Stimulated activated memory B cell treated with anti-CD40 and anti-IgM and Interleukin-4, amounts not matched to agents 10 μg/mL and 1 μg/mL and 100 μg/mL, for 72 hours (primary cell): Measurements from ENCODE around the gene SHMT2.
A peak's percentile ranks its signal among the peaks of the same experiment; 100 is the strongest.

ENCODE experiments used
- ATAC-seq: fragments of 150-1000 bp; cut with Tn5 transposase; 2 replicates; pipeline ENCODE4 v1.10.0; 2021
- H3K27ac Mint-ChIP-seq: one replicate; pipeline ENCODE4 v1.8.0; 2022; ENCODE audit warnings: mild to moderate bottlenecking, mixed read lengths
- H3K27me3 Mint-ChIP-seq: one replicate; pipeline ENCODE4 v1.8.0; 2022; ENCODE audit warnings: mixed read lengths
- H3K36me3 Mint-ChIP-seq: one replicate; pipeline ENCODE4 v1.8.0; 2022; ENCODE audit warnings: mixed read lengths
- H3K4me1 Mint-ChIP-seq: one replicate; pipeline ENCODE4 v1.8.0; 2022; ENCODE audit warnings: mixed read lengths
- H3K4me3 Mint-ChIP-seq: one replicate; pipeline ENCODE4 v1.8.0; 2022; ENCODE audit warnings: mild to moderate bottlenecking, moderate library complexity, mixed read lengths
- H3K9me3 Mint-ChIP-seq: one replicate; pipeline ENCODE4 v1.8.0; 2022; ENCODE audit warnings: mixed read lengths

The SHMT2 gene

GRCh38 chr12:57224973-57225679, 4.4 kb upstream of the SHMT2 start:
- peak overlapping the region; percentile 35 for H3K27ac Mint-ChIP-seq
- peaks cover 56% of the 10 kb centered on the region for H3K27me3 Mint-ChIP-seq
- peak overlapping the region; percentile 18 for H3K4me3 Mint-ChIP-seq
- peaks cover 2% of the 10 kb centered on the region for H3K36me3 Mint-ChIP-seq
- H3K4me1 Mint-ChIP-seq: peaks cover 77% of the 10 kb centered on the region
- H3K9me3 Mint-ChIP-seq: no peaks in the 10 kb centered on the region
- peak; percentile 34 for ATAC-seq

- no peak for ATAC-seq
- H3K27me3 Mint-ChIP-seq: peaks cover 50% of the 10 kb centered on the region
- no peak overlapping the region for H3K4me3 Mint-ChIP-seq
- peaks cover 8% of the 10 kb centered on the region for H3K36me3 Mint-ChIP-seq
- peaks cover 80% of the 10 kb centered on the region for H3K4me1 Mint-ChIP-seq
- no peaks in the 10 kb centered on the region for H3K9me3 Mint-ChIP-seq
- H3K27ac Mint-ChIP-seq: peak overlapping the region; percentile 35
These were observed 3.8 kb upstream of the SHMT2 start for GRCh38 chr12:57225680-57226210.

- peaks cover 11% of the 10 kb centered on the region for H3K36me3 Mint-ChIP-seq
- H3K4me1 Mint-ChIP-seq: peaks cover 76% of the 10 kb centered on the region
- no peak for ATAC-seq
- peak overlapping the region; percentile 47 for H3K27ac Mint-ChIP-seq
- peak overlapping the region; percentile 55 for H3K4me3 Mint-ChIP-seq
- H3K27me3 Mint-ChIP-seq: peaks cover 40% of the 10 kb centered on the region
- no peaks in the 10 kb centered on the region for H3K9me3 Mint-ChIP-seq
These were observed 2.8 kb upstream of the SHMT2 start for GRCh38 chr12:57226588-57227314.

- H3K4me1 Mint-ChIP-seq: peaks cover 72% of the 10 kb centered on the region
- peaks cover 18% of the 10 kb centered on the region for H3K36me3 Mint-ChIP-seq
These were observed 2.0 kb upstream of the SHMT2 start for GRCh38 chr12:57227315-57228115.

GRCh38 chr12:57229046-57229633, 371 bp upstream of the SHMT2 start:
- Mint-ChIP-seq H3K27me3 (peaks cover 16% of the 10 kb centered on the region), H3K9me3 (no peaks in the 10 kb centered on the region), H3K4me3 (peak overlapping the region; percentile 94), H3K36me3 (peaks cover 33% of the 10 kb centered on the region), H3K4me1 (peaks cover 72% of the 10 kb centered on the region), H3K27ac (peak overlapping the region; percentile 96)
- ATAC-seq: peak; percentile 1

More at GRCh38 chr12:57227315-57228115, 2.0 kb upstream of the SHMT2 start:
- Mint-ChIP-seq H3K9me3 (no peaks in the 10 kb centered on the region), H3K27ac (peak overlapping the region; percentile 47), H3K27me3 (peaks cover 32% of the 10 kb centered on the region), H3K4me3 (peak overlapping the region; percentile 22)
- ATAC-seq: no peak

GRCh38 chr12:57230381-57231155, 1.1 kb downstream of the SHMT2 start:
- Mint-ChIP-seq H3K4me1 (peaks cover 82% of the 10 kb centered on the region), H3K36me3 (peaks cover 39% of the 10 kb centered on the region), H3K4me3 (peak overlapping the region; percentile 94), H3K27me3 (peaks cover 10% of the 10 kb centered on the region), H3K9me3 (no peaks in the 10 kb centered on the region), H3K27ac (peak overlapping the region; percentile 96)
- ATAC-seq: no peak

GRCh38 chr12:57231276-57232021, 1.9 kb downstream of the SHMT2 start:
- Mint-ChIP-seq H3K9me3 (no peaks in the 10 kb centered on the region), H3K4me3 (peak overlapping the region; percentile 94), H3K4me1 (peaks cover 82% of the 10 kb centered on the region), H3K36me3 (peaks cover 39% of the 10 kb centered on the region), H3K27ac (peak overlapping the region; percentile 96), H3K27me3 (peaks cover 4% of the 10 kb centered on the region)
- ATAC-seq: no peak

- peaks cover 3% of the 10 kb centered on the region for H3K27me3 Mint-ChIP-seq
- peaks cover 39% of the 10 kb centered on the region for H3K36me3 Mint-ChIP-seq
- H3K27ac Mint-ChIP-seq: no peak overlapping the region
- no peaks in the 10 kb centered on the region for H3K9me3 Mint-ChIP-seq
- H3K4me1 Mint-ChIP-seq: peaks cover 82% of the 10 kb centered on the region
- ATAC-seq: no peak
- H3K4me3 Mint-ChIP-seq: no peak overlapping the region
These were observed 2.7 kb downstream of the SHMT2 start for GRCh38 chr12:57232156-57232756.

GRCh38 chr12:57233357-57234232, 4.1 kb downstream of the SHMT2 start:
- peaks cover 14% of the 10 kb centered on the region for H3K27me3 Mint-ChIP-seq
- H3K27ac Mint-ChIP-seq: peak overlapping the region; percentile 89
- peaks cover 39% of the 10 kb centered on the region for H3K36me3 Mint-ChIP-seq
- ATAC-seq: no peak
- peaks cover 86% of the 10 kb centered on the region for H3K4me1 Mint-ChIP-seq
- H3K9me3 Mint-ChIP-seq: no peaks in the 10 kb centered on the region
- peak overlapping the region; percentile 63 for H3K4me3 Mint-ChIP-seq

GRCh38 chr12:57234233-57234570, 4.7 kb downstream of the SHMT2 start:
- no peak for ATAC-seq
- Mint-ChIP-seq H3K27me3 (peaks cover 20% of the 10 kb centered on the region), H3K4me1 (peaks cover 86% of the 10 kb centered on the region), H3K9me3 (no peaks in the 10 kb centered on the region), H3K27ac (peak overlapping the region; percentile 89), H3K36me3 (peaks cover 39% of the 10 kb centered on the region), H3K4me3 (peak overlapping the region; percentile 63)

GRCh38 chr12:57234571-57235016, 5.1 kb downstream of the SHMT2 start:
- peaks cover 86% of the 10 kb centered on the region for H3K4me1 Mint-ChIP-seq
- peaks cover 39% of the 10 kb centered on the region for H3K36me3 Mint-ChIP-seq
- peak overlapping the region; percentile 63 for H3K4me3 Mint-ChIP-seq
- ATAC-seq: peak; percentile 72
- H3K9me3 Mint-ChIP-seq: no peaks in the 10 kb centered on the region
- peak overlapping the region; percentile 89 for H3K27ac Mint-ChIP-seq
- peaks cover 20% of the 10 kb centered on the region for H3K27me3 Mint-ChIP-seq

- peak overlapping the region; percentile 89 for H3K27ac Mint-ChIP-seq
- H3K4me3 Mint-ChIP-seq: peak overlapping the region; percentile 63
- ATAC-seq: peak; percentile 69
- peaks cover 20% of the 10 kb centered on the region for H3K27me3 Mint-ChIP-seq
- H3K9me3 Mint-ChIP-seq: no peaks in the 10 kb centered on the region
- H3K36me3 Mint-ChIP-seq: peaks cover 37% of the 10 kb centered on the region
- H3K4me1 Mint-ChIP-seq: peaks cover 86% of the 10 kb centered on the region
These were observed 5.7 kb downstream of the SHMT2 start for GRCh38 chr12:57235017-57235727.
